Middle frontal gyrus (tissue), 1 donor: ENCODE measurements around the gene HMHB1.

ENCODE experiments used
- DNase-seq: peaks from one replicate; pipeline ENCODE4 v3.0.0-alpha.2; 2015; ENCODE audit warnings: low spot score; ENCODE audit errors: extremely low spot score

The HMHB1 gene

DNA sequence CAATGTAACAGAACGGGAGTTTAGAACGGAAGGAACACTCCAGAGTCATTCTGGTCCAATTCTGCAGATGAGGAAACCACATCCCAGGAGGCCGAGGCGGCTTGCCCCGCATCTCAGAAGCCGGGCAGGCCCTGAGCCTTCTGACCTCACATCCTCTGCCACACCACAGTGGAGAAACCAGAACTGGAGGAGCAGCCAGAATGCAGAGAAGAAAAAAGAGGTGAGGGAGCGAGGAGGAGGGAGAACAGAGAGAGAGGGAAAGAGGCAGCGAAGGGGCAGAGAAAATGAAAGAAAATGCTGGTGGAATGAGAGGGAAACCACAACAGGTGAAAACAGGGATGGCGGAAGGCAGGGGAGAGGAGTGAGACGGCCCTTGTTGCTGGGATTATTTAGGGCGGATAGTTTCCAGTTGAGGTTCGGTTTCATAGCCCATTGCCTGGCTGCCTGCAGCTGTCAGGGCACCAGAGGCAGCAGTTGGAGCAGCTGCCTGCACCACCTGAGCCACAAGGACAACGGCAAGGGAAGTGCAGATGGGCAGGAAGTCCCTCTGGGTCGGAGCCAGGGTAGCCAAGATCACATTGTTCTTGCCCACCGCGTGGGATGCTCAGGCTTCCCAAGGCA lies at the start of gene HMHB1:
Gene HMHB1, plus strand, starts transcription at position 77 of the 621 bp plus-strand sequence.
- no peak for DNase-seq

- no peak for DNase-seq
Observed at GRCh38 chr5:143762636-143763220, 49.2 kb upstream of the HMHB1 start.

DNA sequence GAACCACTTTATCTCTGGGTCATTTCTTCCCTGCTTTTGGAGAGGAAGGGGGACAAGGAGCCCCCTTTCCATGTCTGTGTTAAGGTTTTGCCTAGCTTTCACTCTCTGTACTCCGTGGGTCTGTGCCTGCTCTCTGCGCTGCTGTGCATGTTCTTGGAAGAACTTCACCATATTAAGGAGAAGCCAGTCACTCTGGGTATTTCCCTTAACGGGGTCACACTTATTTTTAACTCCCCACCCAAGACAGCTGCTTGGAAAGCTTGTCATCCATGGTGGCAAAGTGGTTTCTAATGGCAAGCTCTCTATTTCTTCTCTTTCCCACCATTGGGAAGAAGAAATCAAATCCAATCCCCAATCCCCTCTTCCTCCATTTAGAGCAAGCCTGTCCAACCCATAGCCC lies 44.8 kb upstream of the HMHB1 start:
- DNase-seq = no peak

DNA sequence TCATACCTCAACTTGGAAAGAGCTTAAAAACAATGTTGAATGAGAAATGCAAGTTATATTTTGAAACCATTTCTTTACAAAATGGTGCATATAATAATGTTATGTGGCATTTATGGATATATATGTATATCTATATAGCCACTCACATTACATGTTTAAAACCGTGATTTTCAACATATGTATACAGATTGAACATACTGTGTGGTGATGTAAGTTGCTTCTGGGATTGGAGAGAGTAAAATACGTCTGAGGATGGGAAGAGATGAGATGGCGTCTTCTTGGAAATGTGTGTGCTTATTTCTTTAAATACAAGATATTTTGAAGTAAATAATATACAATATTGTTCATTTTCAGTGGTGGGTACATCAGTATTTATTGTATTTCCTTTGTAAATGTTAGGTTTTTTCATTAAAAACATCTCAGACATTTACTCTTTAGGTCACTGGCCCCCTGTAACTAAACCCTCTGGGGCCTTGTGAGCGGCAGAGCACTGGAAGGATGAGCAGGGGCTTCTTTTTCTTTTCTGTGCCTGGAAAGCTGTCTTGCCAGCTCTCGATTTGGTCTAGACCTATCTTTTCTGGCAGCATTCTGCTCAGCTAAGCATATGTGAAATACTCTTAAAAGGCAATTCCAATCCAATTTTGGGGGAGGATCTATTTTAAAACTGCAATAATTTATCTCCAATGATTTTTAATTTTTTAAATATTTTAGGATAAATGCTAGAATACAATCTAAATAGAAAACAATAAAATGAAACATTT lies 42.8 kb upstream of the HMHB1 start:
- no peak for DNase-seq

DNA sequence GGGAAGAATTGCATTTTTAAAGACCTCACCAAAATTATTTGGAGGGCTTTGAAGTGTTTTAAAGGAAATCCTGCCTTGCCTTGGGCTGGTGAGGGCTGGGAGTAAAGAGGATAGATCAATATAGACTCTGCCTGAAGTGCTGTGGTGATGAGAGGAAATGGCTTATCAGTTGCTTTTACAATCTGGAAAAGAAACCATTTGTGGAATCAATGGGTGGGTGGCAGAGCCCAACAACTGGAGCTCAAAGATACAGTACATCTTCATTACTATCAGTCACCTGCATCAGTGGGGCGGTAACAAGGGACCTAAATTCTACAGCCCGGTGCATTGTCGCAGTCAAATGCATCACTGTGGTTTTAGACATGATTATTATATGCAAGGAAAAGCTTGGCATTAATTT lies 41.5 kb upstream of the HMHB1 start:
- no peak for DNase-seq

DNA sequence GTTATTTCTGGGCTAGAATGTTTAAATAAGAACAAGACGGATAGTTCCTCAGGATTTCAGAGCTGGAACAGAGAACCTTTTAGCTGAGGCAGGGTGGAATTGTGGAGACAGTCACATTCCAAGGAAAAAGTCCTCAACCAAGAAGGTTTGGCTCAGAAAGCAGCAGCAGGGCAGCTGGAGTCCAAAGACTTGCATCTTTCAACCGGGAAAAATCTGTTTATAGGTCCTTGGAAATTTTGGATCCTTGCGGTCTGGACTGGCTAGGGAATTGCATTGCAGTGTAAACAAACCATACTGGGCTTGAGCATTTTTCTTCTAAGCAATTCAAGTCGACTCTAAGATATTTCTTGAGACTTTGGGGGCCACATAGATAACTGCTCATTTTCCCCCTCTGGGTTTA lies 40.8 kb upstream of the HMHB1 start:
- no peak for DNase-seq

GRCh38 chr5:143771602-143772001 lies 40.4 kb upstream of the HMHB1 start:
- no peak for DNase-seq

DNA sequence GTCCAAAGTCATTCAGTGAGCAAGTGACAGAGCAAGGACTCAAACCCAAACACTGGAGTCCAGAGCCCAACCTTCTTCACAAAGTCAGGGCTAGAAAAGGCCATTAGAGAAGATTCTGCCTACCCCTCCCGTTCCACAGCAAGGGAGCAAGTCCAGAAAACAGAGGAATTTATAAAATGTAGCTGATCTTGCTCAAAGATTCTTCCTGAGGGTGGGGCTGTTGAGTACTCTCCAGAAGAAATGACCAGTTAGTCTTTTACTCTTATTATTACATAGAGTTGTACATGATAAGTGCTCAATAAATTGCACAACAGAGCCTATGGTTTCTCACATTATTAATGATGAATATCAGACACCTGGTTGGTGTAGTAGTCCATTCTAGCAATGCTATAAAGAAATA lies 39.3 kb upstream of the HMHB1 start:
- DNase-seq = no peak

- no peak for DNase-seq
Observed at GRCh38 chr5:143775258-143775657, 36.7 kb upstream of the HMHB1 start.

DNA sequence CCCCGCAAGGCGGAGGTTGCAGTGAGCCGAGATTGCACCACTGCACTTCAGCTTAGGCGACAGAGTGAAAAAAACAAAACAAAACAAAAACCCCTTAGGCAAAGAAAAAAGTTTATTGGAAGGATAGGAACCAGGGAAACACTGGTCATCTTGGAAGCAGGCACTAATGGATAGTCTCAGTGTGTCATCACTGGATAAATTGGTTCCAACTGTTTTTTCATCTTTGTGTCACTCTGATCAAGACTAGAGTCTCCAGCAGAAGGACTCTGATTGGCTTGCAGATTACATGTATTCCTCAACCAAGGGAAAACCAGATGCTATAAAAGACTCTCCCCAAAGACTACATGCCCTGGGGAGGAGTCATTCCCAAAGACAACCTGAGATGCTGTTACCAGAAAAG lies 35.0 kb upstream of the HMHB1 start:
- DNase-seq = no peak

- no peak for DNase-seq
Observed at GRCh38 chr5:143779506-143779905, 32.5 kb upstream of the HMHB1 start.

DNA sequence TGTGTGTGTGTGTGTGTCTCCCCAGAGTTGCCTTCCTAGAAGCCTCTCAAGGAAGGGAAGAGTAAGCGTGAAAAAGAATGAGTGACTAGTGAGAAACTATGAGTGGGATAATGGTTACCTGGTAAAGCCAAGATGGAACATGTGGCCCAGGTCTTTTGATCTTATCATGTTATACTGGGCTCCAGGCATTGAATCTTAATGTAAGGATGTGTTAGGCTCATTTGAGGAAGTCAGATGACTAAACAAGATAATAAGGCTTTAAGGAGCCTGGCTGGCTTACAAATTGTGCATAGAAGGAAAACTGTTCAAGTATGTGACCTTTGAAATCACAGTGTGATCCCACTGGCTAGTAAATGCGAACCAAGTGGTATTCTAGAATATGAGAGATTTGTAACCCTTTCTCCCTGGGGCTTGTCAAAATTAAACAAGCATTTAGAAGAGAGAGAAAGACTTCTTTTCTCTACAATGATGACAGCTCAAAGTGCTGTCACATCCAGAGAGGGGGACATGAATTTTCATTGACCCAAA lies 29.9 kb upstream of the HMHB1 start:
- DNase-seq = no peak

- DNase-seq = no peak
Observed at GRCh38 chr5:143782588-143783386, 29.2 kb upstream of the HMHB1 start.

- DNase-seq = no peak
Observed at GRCh38 chr5:143788401-143788800, 23.6 kb upstream of the HMHB1 start.

DNA sequence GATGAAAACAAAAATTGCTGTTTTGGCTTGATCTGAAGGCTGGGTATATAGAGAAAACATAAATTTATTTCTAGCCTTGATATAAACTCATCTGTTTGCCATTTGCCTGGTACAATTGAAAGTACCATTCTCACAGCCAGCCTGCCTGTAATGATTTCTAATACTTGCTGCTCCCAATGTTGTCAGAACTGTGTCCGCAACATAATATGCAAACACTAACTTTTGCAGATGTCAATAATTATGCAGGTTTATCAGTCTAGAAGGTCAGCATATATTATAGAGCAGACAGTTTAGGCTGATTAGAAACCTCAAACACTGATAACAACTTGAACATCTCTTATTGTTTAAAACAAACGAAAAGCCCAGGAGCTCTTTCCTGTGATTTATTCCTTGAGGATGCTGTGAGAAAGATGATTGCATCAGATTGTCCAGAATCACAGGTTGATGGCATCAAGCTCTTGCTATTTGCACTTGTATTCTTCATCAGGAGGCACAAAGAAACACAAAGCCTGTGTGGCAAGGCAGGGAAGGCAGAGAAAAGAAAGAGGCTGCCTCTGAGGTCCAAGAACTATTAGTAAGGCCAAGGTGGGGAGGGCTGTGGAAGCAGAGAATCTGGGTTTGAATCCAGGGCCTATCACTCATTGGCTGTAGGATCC lies 21.4 kb upstream of the HMHB1 start:
- DNase-seq = no peak

GRCh38 chr5:143791848-143792731 lies 19.9 kb upstream of the HMHB1 start:
- no peak for DNase-seq

- no peak for DNase-seq
Observed at GRCh38 chr5:143793249-143793648, 18.7 kb upstream of the HMHB1 start.

- no peak for DNase-seq
Observed at GRCh38 chr5:143796125-143796524, 15.8 kb upstream of the HMHB1 start.

DNA sequence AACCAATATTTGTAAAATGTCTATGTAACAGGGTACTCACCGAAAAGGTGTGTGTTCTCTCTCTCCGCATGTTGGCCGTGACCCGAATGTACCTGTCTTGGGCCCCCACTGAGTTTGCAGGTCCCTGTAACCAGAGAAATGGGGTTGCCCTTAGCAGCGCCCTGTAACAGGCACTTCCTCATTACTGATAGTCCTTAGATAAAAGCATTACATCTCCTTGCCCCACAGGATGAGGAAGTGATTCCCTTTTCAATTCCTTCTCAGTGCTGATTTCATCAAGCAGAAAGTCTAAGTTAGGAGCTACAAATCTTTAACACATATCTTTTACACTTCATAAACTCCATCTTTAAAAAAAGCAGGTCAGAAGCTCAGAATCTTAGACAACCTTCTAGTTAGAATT lies 15.2 kb upstream of the HMHB1 start:
- no peak for DNase-seq

- DNase-seq = no peak
Observed at GRCh38 chr5:143800715-143801114, 11.2 kb upstream of the HMHB1 start.
